Activated naive CD4-positive, alpha-beta T cell treated with anti-CD3 and anti-CD28 coated beads, Interleukin-2, amount 50 U/mL, for 72 hours (primary cell): ENCODE data around the gene NRBP1. TPM values are rescaled to one million over a fixed set of nuclear protein-coding genes. Genes with fewer than 3 reads are reported as not detected.
"Not testable (repeated sequence)": the region's sequence is repeated elsewhere in the genome, so short reads cannot be mapped to it uniquely, and the experiment has no call there.

Experiments
- ATAC-seq, 2 donors: fragments of 150-1000 bp; cut with Tn5 transposase; 2 replicates each; pipeline ENCODE4 v1.10.0; 2021; ENCODE audit warnings: mild to moderate bottlenecking in 2 of 2, moderate library complexity in 2 of 2
- DNase-seq, 2 donors: peaks; one replicate each; pipeline ENCODE4 v3.0.0; 2021 to 2022; ENCODE audit warnings: low spot score in 2 of 2
- H3K27ac Mint-ChIP-seq, 2 donors: one replicate each; pipeline ENCODE4 v1.8.0; 2022; ENCODE audit warnings: mild to moderate bottlenecking in 2 of 2, mixed read lengths in 2 of 2
- H3K36me3 Mint-ChIP-seq, 2 donors: one replicate each; pipeline ENCODE4 v1.8.0; 2022; ENCODE audit warnings: mixed read lengths in 2 of 2
- H3K9me3 Mint-ChIP-seq, 2 donors: one replicate each; pipeline ENCODE4 v1.8.0; 2022; ENCODE audit warnings: mixed read lengths in 2 of 2
- total RNA-seq, 2 donors: library from RNA; stranded (reverse); gene quantifications; one replicate each; pipeline ENCODE4 v1.2.3, GENCODE V29; 2022

Gene NRBP1
- total RNA-seq, 2 donors from 2014 or later = 76.0 to 80.8 TPM

DNA sequence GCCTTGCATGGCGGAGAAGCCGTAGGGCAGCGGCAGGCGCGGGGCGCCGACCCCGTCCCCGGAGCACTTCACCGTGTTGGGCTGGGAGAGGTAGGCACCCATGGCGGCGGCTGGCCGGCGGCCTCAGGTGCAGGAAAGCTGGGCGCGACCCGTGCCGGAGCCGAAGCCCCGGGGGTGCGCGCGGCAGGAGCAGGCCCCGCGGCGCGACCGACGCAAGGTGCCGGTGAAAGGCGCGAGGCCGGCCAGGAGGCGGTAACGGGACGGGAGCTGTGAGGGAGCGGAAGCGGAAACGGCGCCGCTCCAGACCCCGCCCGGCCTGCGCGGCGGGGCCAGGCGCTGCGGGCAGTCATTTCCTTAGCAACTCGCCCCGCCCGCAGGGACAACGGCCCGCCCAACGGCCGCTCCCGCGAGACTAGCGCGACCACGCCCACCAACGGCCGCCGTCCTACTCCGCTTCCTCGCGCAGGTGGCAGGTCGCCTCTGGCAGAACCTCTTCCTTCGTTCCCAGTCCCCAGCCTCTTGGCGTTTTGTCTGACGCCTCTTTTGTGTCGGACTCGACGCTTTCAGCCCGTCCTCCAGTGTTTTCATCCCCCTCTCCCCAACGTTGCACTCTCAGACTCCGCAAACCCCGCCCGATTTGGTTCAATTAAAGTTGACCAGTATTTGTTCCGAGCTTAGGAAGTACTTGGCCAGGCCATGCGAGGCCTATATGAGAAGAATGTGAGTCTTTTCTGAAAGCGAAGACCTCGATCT is 18.9 kb upstream of the NRBP1 start, which contains the start of gene PPM1G:
Gene PPM1G, minus strand, starts transcription at position 271 of the 753 bp plus-strand sequence. Its CDS starts 169 bp downstream, at position 102.
- DNase-seq = peak; percentile 97
- peaks cover 17 to 23% of the 10 kb centered on the region in 2 donors for H3K36me3 Mint-ChIP-seq
- H3K27ac Mint-ChIP-seq = peak within 1 kb of the TSS; percentile 86 to 97
- peak; percentile 98 to 99 for ATAC-seq
- H3K9me3 Mint-ChIP-seq = peaks cover 0 to 8% of the 10 kb centered on the region in 2 donors

DNA sequence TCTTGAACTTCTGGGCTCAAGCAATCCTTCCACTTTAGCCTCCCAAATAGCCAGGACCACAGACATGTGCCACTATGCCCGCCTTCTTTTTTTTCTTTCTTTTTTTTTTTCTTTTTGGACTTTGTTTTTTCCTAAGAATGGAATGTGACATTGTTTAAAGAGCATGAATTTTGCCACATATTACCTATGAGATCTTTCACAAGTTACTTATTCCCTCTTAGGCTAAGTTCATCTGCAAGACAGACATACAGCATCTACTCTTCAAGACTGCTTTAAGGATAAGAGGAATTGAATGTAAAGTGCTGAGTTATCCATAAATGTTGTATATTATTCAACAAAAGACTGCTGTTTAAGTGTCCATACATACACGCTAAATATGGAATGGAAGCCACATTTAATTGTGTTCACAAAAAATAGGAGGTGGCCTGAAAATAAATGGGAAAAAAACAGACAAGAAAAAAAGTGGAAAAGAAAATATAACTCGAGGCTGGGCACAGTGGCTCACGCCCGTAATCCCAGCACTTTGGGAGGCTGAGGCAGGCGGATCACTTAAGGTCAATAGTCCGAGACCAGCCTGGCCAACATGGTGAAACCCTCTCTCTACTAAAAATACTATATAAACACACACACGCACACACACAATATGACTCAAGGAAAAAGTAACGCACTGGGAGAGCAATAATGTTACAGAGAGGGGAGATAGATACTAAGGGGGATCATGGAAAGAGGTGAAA is 15.8 kb upstream of the NRBP1 start:
- H3K36me3 Mint-ChIP-seq = peaks cover 9 to 12% of the 10 kb centered on the region in 2 donors
- no peak overlapping the region for H3K27ac Mint-ChIP-seq
- peaks cover 0 to 8% of the 10 kb centered on the region in 2 donors for H3K9me3 Mint-ChIP-seq
- no peak for DNase-seq
- no peak for ATAC-seq

DNA sequence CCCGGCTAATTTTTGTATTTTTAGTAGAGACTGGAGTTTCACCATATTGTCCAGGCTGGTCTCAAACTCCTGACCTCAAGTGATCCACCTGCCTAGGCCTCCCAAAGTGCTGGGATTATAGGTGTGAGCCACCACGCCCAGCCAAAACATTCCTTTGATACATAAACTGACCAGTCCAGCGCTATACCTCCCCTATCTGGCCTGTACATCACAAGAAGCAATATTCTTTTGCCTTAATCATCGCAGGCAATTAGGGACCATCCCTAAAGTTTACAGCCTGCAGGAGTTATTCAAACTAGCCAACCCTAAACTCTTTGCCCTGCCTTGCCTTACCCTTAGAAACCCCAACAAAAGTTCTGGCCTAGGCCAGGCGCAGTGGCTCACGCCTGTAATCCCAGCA is 12.3 kb upstream of the NRBP1 start:
- no peak for DNase-seq
- ATAC-seq = no peak
- H3K27ac Mint-ChIP-seq = peak overlapping the region in 1 of 2 donors; percentile 72
- peaks cover 0 to 4% of the 10 kb centered on the region in 2 donors for H3K9me3 Mint-ChIP-seq
- no peaks in the 10 kb centered on the region for H3K36me3 Mint-ChIP-seq

DNA sequence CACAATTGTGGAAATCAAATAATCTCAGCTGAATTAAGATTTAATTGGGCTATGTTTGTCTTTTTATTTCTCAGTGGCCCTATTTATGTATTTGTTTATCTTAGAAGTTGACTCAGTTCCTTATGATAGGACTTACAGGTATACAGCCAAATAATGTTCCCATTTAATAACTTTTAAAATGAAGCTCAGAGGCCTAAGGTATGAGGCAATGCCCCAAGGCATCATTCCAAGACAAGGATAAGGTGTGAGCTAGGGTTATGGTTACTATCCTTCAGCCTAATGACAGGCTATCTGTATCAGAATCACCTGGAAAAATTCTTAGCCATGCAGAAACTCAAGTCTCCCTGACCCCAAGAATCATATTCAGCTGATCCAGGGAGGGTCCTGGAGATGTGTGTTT is 7.4 kb upstream of the NRBP1 start:
- DNase-seq (no peak), ATAC-seq (no peak)
- no peaks in the 10 kb centered on the region for H3K36me3 Mint-ChIP-seq
- H3K27ac Mint-ChIP-seq = no peak overlapping the region
- H3K9me3 Mint-ChIP-seq = no peaks in the 10 kb centered on the region

DNA sequence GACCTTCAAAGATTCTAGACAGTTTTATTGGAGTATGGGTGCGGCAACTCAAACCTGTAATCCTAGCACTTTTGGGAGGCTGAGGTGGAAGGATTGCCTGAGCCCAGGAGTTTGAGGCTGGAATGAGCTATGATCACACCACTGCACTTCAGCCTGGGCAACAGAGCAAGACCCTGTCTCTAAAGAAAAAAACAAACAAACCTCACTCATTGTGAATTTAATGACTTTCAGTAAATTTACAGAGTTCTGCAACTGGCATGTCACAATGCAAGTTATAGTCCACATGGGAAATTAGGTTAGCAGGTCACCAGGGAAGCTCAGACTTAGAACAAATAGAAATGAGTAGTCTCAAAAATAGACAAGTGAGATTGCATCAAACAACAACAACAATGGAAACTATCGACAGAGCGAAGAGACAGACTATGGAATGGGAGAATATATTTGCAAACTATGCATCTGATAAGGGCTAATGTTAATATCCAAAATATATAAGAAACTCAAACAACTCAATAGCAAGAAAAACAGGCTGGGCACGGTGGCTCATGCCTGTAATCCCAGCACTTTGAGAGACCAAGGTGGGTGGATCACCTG is 6.7 kb upstream of the NRBP1 start:
- no peaks in the 10 kb centered on the region for H3K9me3 Mint-ChIP-seq
- H3K36me3 Mint-ChIP-seq = no peaks in the 10 kb centered on the region
- no peak for ATAC-seq
- H3K27ac Mint-ChIP-seq = no peak overlapping the region
- DNase-seq = no peak

DNA sequence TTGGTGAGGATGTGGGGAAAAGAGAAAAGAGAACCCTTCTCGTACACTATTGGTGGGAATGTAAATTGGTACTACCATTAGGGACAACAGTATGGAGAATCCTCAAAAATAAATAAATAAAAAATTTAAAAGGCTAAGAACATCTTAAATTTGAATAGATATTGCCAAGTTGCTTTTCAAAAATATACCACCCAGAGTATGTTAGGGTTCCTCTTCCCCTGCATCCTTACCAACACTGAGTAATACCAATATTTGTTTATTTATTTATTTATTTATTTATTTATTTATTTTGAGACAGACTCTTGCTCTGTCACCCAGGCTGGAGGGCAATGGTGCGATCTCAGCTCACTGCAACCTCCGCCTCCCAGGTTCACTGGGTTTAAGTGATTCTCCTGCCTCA is 5.5 kb upstream of the NRBP1 start:
- no peaks in the 10 kb centered on the region for H3K36me3 Mint-ChIP-seq
- no peak for DNase-seq
- H3K27ac Mint-ChIP-seq = no peak overlapping the region
- no peaks in the 10 kb centered on the region for H3K9me3 Mint-ChIP-seq
- ATAC-seq = no peak

DNA sequence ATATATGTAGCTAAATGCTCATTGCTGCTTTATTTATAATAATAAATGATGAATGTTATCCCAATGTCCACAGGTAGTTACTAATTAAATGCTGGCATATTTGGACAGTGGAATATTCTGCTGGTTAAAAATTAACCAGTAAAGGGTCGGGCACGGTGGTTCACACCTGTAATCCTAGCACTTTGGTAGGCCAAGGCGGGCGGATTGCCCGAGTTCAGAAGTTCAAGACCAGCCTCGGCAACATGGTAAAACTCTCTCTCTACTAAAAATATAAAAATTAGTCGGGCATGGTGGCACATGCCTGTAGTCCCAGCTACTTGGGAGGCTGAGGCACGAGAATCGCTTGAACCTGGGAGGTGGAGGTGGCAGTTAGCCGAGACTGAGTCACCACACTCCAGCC is 3.4 kb upstream of the NRBP1 start:
- not testable (repeated sequence) for H3K9me3 Mint-ChIP-seq, ATAC-seq, H3K27ac Mint-ChIP-seq, DNase-seq
- peaks cover 10 to 11% of the 10 kb centered on the region in 2 donors for H3K36me3 Mint-ChIP-seq

DNA sequence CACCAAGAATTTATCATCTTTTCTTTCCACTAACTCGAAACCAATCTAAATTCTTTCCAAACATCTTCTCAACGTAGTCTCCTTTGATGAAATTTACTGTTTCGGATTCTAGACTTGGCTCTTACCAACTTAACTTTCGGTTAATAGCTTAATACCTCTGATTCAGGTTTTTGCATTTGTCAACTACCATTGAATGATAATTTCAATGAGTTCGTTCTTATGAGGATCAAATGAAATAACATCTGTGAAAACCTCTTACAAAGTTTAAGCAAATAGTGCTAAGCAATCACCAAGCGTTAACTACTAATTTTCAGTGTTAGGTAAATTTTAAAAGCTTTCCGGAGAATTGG is 593 bp upstream of the NRBP1 start:
- Mint-ChIP-seq H3K36me3 (peaks cover 17% of the 10 kb centered on the region in 2 donors), H3K9me3 (no peaks in the 10 kb centered on the region), H3K27ac (peak overlapping the region; percentile 94 to 96)
- DNase-seq (no peak), ATAC-seq (no peak)

DNA sequence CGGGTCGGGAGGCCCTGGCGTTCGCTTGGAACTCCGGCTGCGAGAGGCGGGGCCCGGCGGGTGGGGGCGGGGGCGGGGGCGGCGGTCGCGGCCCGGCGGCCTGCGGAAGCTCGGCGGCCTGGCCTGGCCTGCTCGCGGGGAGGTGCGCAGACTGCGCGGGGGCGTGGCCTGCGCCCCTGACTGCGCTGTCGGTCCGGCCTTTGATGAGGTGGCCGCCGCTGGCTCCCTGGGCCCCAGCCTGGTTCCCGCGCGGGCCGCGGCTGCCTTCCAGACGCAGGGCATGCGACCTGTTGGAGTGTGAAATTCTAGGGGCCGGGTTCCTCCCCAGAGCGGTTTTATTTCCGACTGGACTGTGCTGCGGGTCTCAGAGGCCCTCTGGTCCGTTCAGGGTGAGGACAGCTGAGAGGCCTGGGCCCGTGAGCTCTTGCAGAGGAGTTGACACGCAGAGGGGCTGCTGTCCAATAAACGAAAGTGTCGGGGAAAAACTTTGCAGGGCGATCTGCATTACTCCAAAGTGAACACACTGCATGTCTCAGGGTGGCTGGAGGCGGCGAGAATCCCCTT is 629 bp downstream of the NRBP1 start:
- Mint-ChIP-seq H3K9me3 (no peaks in the 10 kb centered on the region), H3K36me3 (peaks cover 27% of the 10 kb centered on the region in 2 donors)
- peak; percentile 79 to 81 for ATAC-seq

DNA sequence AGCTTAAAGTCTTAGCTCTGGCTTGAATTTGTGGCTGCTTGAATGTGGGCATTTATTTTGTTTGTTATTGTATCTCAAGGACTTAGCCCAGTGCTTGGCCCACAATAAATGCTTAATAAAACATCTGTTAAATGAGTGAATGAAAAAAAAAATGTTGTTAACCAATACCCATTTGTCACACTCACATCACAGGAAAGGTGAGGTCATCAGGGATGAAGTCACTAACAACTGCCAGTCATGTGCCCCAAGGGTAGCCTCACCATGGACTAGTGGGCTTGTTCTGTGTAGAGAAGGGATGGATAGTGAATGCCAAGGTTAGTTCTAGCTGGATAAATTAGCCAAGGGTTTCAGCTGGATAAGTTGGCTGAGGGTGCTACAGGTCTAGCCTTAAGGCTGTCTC is 3.0 kb downstream of the NRBP1 start:
- no peaks in the 10 kb centered on the region for H3K9me3 Mint-ChIP-seq
- H3K36me3 Mint-ChIP-seq = peaks cover 27 to 34% of the 10 kb centered on the region in 2 donors
- peak overlapping the region; percentile 90 to 99 for H3K27ac Mint-ChIP-seq
- ATAC-seq (no peak), DNase-seq (peak in 1 of 2 donors; percentile 23)

More for the DNA sequence above, 629 bp downstream of the NRBP1 start:
- DNase-seq = peak; percentile 74 to 86
- peak overlapping the region; percentile 94 to 99 for H3K27ac Mint-ChIP-seq

DNA sequence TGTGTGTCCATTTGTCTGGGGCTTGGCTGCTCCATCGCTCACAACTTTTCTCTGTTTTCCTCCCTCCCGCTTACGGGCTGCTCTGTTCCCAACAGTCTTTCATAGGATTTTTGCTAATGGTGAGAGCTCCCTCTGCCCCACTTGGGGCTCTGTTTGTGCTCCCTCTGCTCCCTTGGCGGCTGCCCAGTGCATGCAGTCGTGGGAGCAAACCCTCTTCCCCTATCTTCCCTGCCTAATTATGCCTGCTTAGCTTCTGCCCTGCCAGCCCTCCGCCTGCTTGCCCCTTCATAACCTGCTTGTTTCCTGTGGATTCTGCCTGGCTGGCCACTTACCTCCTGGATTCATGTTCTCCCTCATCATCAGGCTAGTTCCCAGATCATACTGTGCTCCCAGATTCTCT is 7.2 kb downstream of the NRBP1 start:
- Mint-ChIP-seq H3K36me3 (peaks cover 26 to 41% of the 10 kb centered on the region in 2 donors), H3K27ac (peak overlapping the region; percentile 12 to 83), H3K9me3 (no peaks in the 10 kb centered on the region)
- no peak for ATAC-seq
- no peak for DNase-seq

DNA sequence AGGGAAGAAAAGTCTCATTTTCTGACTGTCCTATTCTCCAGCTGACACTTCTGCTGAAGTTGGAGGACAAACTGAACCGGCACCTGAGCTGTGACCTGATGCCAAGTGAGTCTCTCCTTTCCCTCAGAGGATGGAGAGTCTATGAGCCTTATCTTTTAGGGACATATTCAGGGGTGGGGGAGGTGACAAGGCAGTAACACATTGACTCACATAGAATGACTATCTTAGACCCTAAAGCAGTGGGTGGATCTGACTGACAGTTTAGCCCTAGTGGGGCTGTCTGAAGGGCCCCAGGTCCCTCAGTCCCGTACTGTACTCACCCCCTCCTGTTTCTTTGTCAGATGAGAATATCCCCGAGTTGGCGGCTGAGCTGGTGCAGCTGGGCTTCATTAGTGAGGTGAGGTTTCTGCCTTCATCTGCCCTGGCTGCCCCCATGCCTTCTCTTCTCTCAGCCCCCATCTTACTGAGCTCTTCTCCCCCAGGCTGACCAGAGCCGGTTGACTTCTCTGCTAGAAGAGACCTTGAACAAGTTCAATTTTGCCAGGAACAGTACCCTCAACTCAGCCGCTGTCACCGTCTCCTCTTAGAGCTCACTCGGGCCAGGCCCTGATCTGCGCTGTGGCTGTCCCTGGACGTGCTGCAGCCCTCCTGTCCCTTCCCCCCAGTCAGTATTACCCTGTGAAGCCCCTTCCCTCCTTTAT is 12.9 kb downstream of the NRBP1 start:
- Mint-ChIP-seq H3K27ac (peak overlapping the region; percentile 26 to 29), H3K36me3 (peaks cover 19 to 23% of the 10 kb centered on the region in 2 donors), H3K9me3 (no peaks in the 10 kb centered on the region)
- ATAC-seq = peak in 1 of 2 donors; percentile 23
- DNase-seq = no peak

DNA sequence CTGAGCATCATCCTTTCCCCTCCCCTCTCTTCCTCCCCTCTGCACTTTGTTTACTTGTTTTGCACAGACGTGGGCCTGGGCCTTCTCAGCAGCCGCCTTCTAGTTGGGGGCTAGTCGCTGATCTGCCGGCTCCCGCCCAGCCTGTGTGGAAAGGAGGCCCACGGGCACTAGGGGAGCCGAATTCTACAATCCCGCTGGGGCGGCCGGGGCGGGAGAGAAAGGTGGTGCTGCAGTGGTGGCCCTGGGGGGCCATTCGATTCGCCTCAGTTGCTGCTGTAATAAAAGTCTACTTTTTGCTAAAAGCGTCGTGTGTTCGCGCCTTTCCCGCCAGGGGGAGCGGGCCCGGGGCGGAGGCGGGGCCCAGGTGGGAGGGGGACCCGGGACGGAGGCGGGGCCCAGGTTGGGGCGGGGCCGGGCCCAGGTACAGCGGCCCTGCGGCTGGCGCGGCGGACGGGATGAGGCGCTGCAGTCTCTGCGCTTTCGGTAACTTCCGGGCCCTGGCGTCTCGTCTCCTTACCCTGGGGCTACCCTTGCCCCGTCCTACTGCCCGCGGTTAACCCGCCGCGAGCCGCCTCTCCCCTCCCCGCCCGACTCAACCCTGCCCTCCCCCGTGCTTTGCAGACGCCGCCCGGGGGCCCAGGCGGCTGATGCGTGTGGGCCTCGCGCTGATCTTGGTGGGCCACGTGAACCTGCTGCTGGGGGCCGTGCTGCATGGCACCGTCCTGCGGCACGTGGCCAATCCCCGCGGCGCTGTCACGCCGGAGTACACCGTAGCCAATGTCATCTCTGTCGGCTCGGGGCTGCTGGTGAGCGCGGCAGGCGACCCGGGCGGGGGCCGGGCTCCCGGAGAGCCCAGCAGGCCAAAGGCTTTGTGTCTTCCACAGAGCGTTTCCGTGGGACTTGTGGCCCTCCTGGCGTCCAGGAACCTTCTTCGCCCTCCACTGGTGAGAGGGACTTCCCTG is 13.8 kb downstream of the NRBP1 start, which contains the start of gene KRTCAP3:
Gene KRTCAP3, plus strand, starts transcription at position 424 of the 962 bp plus-strand sequence. Its CDS starts 32 bp downstream, at position 456.
- DNase-seq (peak in 1 of 2 donors; percentile 30), ATAC-seq (peak; percentile 41 to 71)
- peaks cover 19 to 21% of the 10 kb centered on the region in 2 donors for H3K36me3 Mint-ChIP-seq

DNA sequence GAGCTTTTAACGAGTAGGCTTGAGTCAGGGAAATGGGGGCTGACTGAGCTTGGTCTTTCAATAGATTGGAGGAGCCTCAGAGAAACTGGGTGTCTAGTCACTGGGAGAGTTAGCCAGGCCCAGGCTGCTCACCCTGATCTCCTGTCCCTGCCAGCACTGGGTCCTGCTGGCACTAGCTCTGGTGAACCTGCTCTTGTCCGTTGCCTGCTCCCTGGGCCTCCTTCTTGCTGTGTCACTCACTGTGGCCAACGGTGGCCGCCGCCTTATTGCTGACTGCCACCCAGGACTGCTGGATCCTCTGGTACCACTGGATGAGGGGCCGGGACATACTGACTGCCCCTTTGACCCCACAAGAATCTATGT is 14.5 kb downstream of the NRBP1 start:
- Mint-ChIP-seq H3K36me3 (peaks cover 19 to 21% of the 10 kb centered on the region in 2 donors), H3K9me3 (no peaks in the 10 kb centered on the region), H3K27ac (peak overlapping the region; percentile 31 to 73)
- DNase-seq (no peak), ATAC-seq (peak; percentile 6 to 21)

More for the DNA sequence above, 13.8 kb downstream of the NRBP1 start, which contains the start of gene KRTCAP3:
- H3K9me3 Mint-ChIP-seq = no peaks in the 10 kb centered on the region
- peak within 1 kb of the TSS; percentile 44 to 73 for H3K27ac Mint-ChIP-seq

DNA sequence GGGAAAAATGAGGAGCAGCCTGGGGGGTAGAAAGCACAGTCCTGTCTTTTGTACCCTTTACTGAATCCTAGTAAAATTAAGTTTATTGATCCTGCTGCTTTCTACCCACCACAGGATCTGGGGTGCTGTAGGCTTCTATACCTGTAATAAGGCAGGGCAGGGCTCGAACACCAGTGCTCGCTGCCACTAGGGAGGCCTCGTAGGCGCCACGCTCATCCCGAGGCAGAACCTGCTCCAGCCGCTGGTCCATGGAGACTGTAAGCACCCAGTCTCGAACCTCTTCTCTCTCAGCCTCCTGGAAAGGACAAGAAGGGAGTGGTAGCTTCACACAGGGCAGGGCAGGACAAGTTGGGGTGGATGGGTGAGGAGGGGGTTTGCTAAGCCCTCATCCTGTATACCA is 16.7 kb downstream of the NRBP1 start:
- Mint-ChIP-seq H3K27ac (peak overlapping the region in 1 of 2 donors; percentile 58), H3K9me3 (no peaks in the 10 kb centered on the region), H3K36me3 (peaks cover 8 to 12% of the 10 kb centered on the region in 2 donors)
- DNase-seq (no peak), ATAC-seq (no peak)
